Cortex of kidney (tissue), 1 donor: ENCODE data around the gene JOSD2.

Experiments
- DNase-seq: peaks from one replicate; lab custom pipeline; 2025; lab: John Stamatoyannopoulos, UW

The JOSD2 gene

GRCh38 chr19:50511069-50511822 is at the start of gene JOSD2:
Gene JOSD2, minus strand, starts transcription at chr19:50511191. Its CDS starts 760 bp downstream, at chr19:50510431.
- peak; percentile 88 for DNase-seq

- DNase-seq: no peak
Observed at GRCh38 chr19:50559636-50560035, 48.6 kb upstream of the JOSD2 start.

GRCh38 chr19:50558449-50558848 is 47.5 kb upstream of the JOSD2 start:
- DNase-seq: no peak

GRCh38 chr19:50558039-50558438 is 47.0 kb upstream of the JOSD2 start:
- DNase-seq: no peak

GRCh38 chr19:50557009-50557613 is 46.1 kb upstream of the JOSD2 start:
- DNase-seq: no peak

- no peak for DNase-seq
Observed at GRCh38 chr19:50556282-50557008, 45.5 kb upstream of the JOSD2 start.

GRCh38 chr19:50555450-50556281 is 44.7 kb upstream of the JOSD2 start:
- DNase-seq: no peak

GRCh38 chr19:50555033-50555432 is 44.0 kb upstream of the JOSD2 start:
- DNase-seq: no peak

- DNase-seq: no peak
Observed at GRCh38 chr19:50554212-50554611, 43.2 kb upstream of the JOSD2 start.

GRCh38 chr19:50553134-50553703 is 42.2 kb upstream of the JOSD2 start:
- DNase-seq: no peak

GRCh38 chr19:50552540-50552939 is 41.5 kb upstream of the JOSD2 start:
- DNase-seq: no peak

GRCh38 chr19:50551715-50552187 is 40.8 kb upstream of the JOSD2 start:
- no peak for DNase-seq

- DNase-seq: no peak
Observed at GRCh38 chr19:50551034-50551714, 40.2 kb upstream of the JOSD2 start.

- DNase-seq: no peak
Observed at GRCh38 chr19:50550594-50550966, 39.6 kb upstream of the JOSD2 start.

GRCh38 chr19:50549927-50550593 is 39.1 kb upstream of the JOSD2 start:
- DNase-seq: no peak

GRCh38 chr19:50549059-50549926 is 38.3 kb upstream of the JOSD2 start:
- no peak for DNase-seq

- DNase-seq: no peak
Observed at GRCh38 chr19:50548191-50549058, 37.4 kb upstream of the JOSD2 start.

- DNase-seq: no peak
Observed at GRCh38 chr19:50547385-50548190, 36.6 kb upstream of the JOSD2 start.
